GM19455 (cell line): ENCODE measurements around the gene CADPS2.
"Not testable (repeated sequence)": the region's sequence is repeated elsewhere in the genome, so short reads cannot be mapped to it uniquely, and the experiment has no call there.

Experiments
- ATAC-seq: cut with Tn5 transposase; IDR thresholded peaks from one replicate; pipeline ENCODE4 v1.9.1; 2021; ENCODE audit not compliant: unreplicated experiment

CADPS2 gene

DNA sequence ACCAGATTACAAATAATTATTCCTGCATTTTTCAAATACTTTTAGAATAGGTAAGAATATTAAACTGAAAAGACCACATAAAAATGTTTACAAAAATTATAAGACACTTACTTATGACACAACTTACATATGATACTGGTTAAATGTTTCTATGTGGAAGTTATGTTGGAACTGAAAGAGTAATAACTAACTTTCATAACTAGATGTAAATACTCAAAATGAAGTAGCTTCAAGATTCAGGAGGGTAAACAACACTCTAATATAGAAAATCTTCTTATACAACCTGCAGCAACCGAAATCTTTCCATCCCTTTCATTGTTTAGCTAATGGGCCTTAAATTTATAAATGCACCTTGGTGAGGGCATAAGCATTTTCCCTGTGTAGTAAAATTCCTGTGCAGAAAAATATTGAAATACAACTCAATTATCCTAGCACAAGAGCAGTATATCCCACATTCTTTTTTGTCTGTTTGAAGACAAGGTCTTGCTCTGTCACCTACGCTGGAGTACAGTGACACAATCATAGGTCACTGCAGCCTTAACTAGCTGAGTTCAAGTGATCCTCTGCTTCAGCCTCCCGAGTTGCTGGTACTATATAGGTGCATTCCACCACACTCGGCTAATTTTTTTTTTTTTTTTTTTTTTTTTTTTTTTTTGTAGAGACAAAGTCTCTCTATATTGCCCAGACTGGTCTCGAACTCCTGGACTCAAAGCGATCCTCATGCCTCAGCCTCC is 168.7 kb downstream of the CADPS2 start:
- no peak for ATAC-seq

DNA sequence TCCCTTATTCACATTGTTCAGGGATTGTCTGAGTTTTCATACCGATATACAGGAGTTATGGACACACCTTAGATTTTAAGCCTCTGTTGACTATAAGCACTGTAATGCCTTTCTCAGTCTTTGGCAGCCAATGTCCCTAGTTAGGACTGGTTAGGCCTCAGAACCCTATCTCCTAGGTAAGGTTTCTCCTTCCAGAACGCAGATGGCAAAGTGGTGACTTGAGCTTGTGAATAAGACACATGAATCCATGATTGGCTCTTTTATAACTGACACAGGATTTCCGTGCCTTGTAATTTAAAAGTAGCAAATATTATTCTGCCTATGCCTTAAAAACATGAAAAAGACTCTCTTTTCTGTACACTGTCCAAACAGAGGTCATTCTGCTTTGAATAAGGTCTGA is 171.1 kb downstream of the CADPS2 start:
- ATAC-seq, result no peak

DNA sequence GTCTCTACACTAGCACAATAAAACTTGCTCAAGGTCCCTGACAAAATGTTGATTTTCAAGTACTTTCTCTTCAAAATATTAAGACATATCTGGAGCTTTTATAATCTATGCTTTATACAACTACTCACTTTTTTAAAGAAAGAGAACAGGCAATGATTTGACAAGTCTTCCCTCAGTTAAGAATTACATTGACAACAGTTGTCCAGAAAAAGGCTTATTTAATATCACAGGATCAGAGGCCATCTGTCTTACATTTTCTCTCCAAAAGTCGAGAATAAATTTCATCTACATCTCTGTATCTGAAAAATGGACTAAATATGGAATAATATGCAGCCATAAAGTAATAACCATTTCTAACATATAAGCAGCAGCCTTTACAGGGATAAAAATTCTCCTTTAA is 175.3 kb downstream of the CADPS2 start:
- no peak for ATAC-seq

DNA sequence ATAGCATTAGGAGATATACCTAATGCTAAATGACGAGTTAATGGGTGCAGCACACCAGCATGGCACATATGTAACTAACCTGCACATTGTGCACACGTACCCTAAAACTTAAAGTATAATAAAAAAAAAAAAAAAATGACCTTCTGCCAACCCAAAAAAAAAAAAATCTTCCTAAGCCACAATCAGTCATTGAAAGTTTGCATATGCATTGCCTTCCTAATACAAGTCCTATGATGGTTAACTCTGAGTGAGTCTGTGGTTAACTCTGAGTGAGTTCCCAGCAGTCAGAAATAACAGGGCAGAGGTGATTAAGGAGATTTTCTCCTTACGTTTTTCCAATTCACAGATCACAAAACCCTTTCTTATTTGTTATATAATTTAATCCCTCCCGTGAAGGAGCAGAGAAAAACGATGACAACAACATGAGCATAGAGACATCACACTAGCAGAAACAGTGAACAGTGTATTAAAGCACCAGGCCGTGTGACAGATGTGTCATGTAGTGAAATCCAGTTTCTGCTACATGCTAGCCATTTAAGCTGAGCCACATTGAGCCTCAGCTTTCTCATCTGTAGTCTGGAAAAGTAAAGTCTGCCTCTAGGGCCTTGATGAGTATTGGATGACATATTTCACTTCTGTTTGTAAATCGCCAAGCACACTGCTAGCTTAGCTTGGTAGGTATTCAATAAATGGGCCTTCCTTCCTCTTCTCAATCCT is 176.2 kb downstream of the CADPS2 start:
- ATAC-seq, result no peak

DNA sequence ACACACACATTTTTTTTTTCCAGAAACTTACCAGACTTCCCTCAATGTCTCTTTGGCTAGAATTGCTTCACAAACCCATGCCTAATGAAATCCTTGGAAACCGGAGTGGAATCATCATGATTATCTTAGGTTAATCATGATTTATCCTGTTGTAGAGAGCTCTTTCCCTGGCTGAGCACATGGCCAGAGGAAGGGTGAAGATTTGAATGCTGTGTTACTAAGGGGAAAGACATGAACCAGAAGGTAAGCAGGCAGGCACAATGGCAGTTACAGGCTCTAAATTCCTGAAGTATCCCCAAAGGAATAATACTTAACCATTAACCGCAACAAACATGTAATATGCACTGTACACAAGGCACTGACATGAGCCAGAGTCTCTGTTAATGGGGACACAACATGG is 179.4 kb downstream of the CADPS2 start:
- ATAC-seq, result no peak

DNA sequence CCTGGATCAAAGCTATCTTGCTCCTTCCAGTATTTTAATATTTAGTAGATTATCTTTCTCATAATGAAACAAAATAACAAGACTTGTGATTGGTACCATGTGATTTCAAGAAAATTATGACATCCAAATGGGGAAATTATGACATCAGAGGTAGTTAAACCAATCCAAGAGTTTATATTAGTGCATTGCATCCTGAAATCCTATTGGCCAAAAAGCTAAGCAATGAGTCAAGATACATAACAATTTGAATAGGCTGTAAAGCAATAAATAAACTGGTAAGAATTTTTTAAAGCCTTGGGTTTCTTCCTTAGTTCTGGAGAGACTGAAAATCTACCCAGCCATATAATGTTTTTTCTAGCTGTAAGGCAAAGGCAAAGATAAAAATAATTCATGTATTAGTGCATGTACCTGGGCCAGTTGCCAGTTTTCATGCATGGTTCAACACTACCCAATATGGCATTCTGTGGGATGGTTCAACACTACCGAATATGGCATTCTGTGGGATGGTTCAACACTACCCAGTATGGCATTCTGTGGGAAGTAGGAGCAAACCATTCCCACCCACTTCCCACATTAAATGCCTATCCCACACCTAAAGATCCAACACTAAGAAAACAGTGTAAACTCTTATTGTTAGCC is 183.3 kb downstream of the CADPS2 start, which contains the start of gene RNF148:
TSS of gene RNF148 (minus strand) at position 51 of the 639 bp plus-strand sequence. CDS start 172 bp downstream, outside the sequence.
- ATAC-seq, result no peak

DNA sequence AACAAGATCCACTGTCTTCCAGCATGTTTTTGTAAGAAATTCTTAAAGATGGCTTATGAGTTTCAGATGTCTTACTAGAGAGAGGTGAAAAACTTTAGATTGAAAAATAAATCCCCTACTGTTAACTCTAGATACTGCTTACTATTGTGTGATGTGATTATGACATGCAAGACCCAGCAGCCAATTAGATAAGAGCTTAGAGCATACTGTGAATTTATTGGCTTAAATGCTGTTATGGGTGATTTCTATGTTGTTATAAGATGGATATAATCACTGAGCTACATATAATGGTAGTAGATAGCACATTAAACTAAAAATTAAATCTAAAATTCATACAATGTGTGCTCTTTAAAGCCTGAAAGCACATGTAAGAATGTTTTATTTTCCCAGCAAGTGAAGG is 187.2 kb downstream of the CADPS2 start, which contains the start of gene RNF133:
TSS of gene RNF133 (minus strand) at position 101 of the 400 bp plus-strand sequence. CDS start 199 bp downstream, outside the sequence.
- ATAC-seq, result no peak

DNA sequence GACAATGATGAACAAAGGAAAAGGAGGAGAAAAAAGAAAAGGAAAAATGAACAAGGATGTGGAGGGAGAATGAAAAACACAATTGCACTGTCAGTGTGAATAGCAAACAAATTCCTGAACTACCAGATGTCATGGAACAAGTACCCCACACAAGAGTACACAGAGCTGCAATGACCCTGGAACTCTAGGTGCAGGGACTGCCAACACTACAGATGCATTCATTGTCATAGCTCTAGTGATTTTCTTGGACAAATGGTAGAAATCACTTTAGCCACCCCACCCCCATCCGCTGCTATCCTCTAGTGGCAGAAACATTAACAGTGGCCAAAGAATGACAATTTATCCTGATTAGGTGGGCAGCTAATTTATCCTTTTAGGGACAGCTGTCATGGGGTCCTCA is 190.4 kb downstream of the CADPS2 start:
- ATAC-seq, result no peak

DNA sequence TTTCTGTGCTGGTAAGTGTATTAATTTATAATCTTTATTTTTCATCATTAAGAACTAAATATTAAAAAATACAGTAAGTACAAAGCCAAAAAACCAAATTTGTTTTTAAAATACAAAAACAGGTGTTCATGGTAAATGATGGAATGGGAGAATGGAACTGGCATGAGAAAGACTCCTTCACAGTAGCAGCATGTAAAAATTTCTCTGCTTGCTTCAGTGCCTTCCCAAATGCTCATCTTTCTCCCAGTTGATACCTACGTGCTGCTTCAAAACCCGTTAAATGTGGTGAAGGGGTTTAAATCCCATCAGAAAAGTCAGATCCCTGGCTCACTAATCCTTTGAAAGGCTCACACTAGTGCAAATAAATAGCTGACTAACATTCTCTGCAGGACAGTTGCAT is 191.6 kb downstream of the CADPS2 start:
- no peak for ATAC-seq

DNA sequence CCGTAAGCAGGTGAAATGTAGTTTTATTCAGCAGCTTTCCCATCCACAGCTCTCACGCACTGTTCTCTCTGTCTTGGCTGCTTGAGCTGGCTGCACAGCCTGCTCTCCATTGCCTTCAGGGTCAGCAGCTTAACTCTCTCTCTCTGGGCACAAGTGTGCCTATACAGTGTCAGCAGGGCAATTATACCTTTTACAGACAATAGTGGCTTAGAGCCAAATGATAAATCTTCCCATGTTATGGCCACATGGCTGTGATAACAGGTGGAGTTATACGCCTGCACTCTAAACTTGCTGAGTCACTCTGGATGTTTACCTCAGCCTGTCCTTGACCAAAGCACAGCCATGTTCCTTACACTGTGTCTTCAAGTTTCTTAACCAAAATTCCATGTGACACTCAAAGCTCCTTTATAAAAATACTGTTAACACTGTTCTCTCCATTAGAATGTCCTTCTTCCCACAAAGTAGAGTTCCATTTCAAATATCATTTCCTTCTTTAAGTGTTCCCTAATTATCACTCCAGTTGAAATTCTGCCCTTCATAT is 193.4 kb downstream of the CADPS2 start:
- no peak for ATAC-seq

DNA sequence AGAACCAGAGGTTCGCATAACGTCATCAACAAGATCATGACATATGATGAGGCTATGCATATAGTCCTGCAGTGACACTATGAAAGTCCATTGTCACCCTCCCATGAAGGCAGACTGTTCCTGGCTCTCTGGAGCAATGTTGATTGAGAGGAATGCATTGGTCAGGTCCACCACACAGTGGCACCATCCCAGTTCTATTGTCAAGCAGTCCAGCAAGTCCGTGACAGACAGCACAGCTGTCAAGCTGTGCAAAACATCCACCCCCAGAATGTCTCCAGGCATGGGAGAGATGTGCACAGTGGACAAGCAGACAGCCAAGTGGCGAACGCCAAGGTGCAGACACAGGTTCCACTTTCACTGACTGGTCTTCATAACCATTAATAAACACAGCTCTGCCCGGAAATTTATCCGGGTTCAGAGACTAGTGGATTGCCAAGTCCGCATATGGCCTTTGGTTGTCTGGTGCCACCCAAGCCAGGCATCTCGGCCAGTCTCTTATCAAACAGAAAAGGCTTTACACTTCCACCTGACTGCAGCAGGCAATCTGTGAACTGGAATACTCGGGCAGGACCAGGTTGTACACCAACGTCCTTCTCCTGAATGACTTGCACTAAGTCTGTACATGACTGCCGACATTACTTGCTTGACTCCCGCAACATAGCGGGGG is 194.6 kb downstream of the CADPS2 start:
- no peak for ATAC-seq

DNA sequence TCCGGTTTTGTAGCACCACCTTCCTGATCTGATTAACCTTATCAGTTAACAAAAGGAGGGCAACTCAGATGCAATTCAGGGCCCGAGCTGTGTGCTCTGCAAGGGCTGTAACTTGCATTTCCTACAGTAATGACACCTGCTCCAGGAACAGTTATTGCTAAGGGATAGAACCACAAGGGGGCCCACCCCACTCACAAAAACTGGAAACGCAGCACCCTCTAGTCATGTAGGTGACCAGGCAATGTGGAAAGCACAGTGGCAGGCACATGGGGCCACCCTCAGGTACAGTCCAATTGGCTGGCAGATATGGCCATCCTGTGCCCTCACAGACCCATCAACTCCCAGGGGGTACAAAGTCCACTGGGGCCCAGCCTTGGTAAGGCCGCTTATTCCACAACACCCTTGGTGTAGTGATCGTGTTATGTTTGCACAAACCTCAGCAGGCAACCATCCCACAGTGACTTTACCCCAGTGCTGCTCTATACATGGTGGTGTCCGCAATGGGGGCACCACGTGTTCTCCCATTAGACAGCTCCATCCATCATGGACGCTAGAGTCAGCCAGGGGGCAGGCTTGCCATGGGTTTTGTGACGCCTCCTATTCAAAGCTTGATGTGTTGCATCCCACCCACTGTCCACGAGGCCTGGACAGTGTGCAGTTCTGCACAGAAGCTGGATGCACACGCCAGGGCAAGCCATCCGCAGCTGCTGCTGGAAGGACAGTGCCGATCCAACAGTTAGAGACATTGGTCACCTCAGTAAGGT is 196.7 kb downstream of the CADPS2 start:
- no peak for ATAC-seq

DNA sequence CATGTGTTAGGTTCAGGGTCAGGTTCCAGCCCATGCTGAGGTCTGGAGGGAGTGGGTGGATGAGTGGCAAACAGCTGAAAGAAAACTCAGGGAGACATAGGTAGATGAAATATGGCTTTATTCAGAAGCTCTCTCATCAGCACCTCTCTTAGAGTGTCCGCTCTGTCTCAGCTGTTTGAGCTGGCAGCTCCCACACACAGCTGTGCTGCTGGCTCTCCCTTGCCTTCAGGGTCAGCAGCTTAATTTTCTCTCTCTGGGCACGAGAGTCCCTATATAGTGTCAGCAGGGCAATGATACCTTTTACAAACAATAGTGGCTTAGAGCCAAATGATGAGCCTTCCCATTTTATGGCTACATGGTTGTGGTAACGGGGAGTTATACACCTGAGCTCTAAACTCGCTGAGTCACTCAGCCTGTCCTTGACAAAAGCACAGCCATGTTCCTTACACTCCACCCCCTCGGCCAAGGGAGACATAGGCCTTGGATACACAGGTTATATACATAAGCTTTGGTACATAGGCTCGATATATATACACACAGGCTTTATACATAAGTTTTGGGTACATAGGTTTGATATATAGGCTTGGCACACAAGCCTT is 197.8 kb downstream of the CADPS2 start:
- ATAC-seq, result no peak

DNA sequence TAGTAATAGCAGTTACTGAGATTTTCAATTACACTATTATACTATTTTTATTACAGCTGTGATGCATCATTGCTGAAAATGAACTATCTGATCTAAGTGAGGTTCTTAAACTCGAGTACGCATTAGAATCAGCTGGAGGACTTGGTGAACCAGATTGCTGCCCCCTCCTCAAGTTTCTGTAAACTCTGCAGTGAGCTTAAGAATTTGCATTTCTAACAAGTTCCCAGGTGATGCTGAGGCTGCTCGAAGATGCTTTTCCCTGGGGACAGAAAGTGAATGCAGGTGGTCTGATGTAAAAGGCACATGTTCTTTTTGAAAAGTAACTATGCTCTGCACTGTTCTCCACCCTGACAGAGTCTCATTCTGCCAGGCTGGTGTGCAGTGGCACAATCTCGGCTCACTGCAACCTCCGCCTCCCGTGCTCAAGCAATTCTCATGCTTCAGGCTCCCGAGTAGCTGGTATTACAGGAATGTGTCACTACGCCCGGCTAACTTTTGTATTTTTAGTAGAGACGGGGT is 199.8 kb downstream of the CADPS2 start:
- ATAC-seq, result no peak

DNA sequence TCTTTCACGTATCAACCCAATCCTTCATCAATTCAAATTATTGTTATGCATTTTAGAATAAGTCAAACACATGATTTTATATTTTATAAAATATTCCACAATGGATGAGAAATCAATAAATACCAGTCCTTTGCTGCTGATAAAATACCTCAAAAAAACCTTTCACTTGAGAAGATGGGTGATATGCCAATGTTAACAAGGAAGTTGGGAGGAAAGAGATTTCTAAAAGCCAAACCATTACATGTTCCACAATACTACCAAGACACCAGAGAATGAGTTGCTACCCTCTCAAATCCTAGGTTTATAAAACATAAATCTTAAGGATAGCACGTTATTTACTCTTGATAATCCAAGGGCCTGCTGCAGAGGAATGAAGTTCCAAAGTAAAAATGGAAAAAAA is 201.8 kb downstream of the CADPS2 start:
- no peak for ATAC-seq

DNA sequence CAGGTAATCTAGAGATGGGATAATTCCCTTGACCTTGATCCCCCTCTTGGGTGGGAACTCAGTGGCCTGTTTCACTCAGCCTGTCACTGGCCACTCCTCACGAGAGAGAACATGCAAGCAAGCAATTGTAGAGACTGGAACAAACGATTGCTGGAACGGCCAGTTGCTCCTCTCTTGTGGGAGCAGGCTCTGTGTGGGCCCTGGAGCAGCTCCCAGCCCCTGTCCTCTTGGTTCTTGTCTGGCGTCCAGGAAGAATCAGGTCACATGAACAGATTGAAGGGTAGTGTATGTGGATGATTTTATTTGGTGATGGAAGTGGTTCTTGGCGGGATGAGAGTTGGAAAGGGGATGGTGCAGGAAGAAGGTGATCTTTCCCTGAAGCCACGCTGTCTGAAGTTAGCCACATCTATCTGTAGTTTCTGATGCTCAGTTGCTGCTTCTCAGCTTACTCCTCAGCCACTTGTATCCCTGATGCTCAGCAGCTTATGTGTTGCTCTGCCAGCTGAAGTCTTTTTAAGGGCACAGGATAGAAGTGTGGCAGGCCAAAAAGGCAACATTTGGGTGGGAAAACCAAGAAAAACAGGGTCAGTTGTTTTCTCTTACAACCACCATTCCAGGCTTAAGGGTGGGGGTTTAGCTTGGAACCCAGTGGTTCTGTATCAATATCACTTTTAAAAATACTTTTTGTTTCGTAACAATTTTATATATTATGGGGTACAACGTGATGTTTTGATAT is 203.3 kb downstream of the CADPS2 start:
- ATAC-seq, result no peak

DNA sequence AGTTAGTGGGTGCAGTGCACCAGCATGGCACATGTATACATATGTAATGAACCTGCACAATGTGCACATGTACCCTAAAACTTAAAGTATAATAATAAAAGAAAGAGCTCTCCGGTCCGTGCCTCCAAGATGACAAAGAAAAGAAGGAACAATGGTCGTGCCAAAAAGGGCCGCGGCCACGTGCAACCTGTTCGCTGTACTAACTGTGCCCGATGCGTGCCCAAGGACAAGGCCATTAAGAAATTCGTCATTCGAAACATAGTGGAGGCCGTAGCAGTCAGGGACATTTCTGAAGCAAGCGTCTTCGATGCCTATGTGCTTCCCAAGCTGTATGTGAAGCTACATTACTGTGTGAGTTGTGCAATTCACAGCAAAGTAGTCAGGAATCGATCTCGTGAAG is 205.1 kb downstream of the CADPS2 start:
- ATAC-seq, result not testable (repeated sequence)

DNA sequence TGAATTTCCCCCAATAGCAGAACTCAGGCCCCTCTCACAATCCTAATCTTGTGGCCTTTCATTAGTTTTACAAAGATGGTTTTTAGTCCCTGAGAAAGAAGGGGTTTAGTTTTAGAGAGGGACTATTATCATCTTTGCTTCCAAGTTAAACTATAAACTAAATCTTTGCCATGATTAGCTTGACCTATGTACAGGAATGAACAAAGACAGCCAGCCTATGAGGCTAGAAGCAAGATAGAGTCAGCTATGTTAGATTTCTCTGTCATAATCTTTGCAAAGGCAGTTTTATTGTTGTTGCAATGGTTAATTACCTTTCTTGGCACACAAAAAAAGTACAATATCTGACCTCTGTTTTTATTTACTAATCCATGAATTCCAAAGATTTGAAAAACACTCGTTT is 206.4 kb downstream of the CADPS2 start:
- no peak for ATAC-seq

DNA sequence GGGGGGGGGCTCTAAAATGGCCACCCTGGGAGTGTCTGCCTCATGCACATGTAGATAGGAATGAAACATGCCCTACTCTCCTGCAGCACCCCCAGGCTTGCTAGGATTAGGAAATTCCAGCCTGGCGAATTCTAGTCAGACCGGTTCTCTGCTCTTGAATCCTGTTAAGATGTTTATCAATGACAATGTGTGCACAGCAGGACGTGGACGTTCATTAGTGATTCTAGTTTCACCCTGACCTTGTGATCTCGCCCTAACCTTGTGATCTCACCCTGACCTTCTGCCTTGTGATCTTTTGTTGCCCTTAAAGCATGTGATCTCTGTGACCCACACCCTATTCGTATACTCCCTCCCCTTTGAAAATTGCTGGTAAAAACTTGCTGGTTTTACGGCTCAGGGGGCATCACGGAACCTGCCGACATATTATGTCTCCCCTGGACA is 207.0 kb downstream of the CADPS2 start:
- ATAC-seq, result not testable (repeated sequence)
